A673 (cell line): ENCODE results near the gene TUFM. TPM values are rescaled to one million over a fixed set of nuclear protein-coding genes. Genes with fewer than 3 reads are reported as not detected.

Experiments
- Bru-seq: library from RNA; stranded (reverse); fragments of 400-500 nt; gene quantifications from one replicate; lab custom pipeline; 2021; lab: Mats Ljungman, UMichigan
- BruChase-seq, 2 experiments: library from RNA; stranded (reverse); fragments of 400-500 nt; gene quantifications; one replicate each; lab custom pipeline; 2021; lab: Mats Ljungman, UMichigan
- BruUV-seq: library from RNA; stranded (reverse); fragments of 400-500 nt; replicated peaks from 2 replicates; lab custom pipeline; 2021; lab: Mats Ljungman, UMichigan
- CTCF ChIA-PET: fragments of 300-600 bp; sonication (Branson Sonifier 250); formaldehyde crosslinking; loops from one replicate; lab custom pipeline; 2022; ENCODE audit warnings: antibody characterized with exemption; lab: Charles Lee
- POLR2A ChIA-PET: fragments of 300-600 bp; sonication (Branson Sonifier 250); formaldehyde crosslinking; loops from one replicate; lab custom pipeline; 2022; ENCODE audit warnings: antibody characterized with exemption; ENCODE audit not compliant: low non-redundant PET; lab: Charles Lee
- DNase-seq: peaks from one replicate; pipeline ENCODE4 v3.0.0-alpha.2; 2015; ENCODE audit warnings: low spot score
- H3K27ac ChIP-seq: fragments of 200-600 bp; sonication (generic); 2 replicates; pipeline ENCODE4 v1.5.1; 2016; ENCODE audit warnings: mixed run types, low read depth, mild to moderate bottlenecking, mixed read lengths, antibody characterized with exemption, low read length; ENCODE audit not compliant: poor library complexity, severe bottlenecking
- H3K27me3 ChIP-seq: fragments of 200-600 bp; sonication (generic); replicated peaks from 2 replicates; pipeline ENCODE4 v1.6.1; 2017; ENCODE audit warnings: mixed run types, low read depth, mild to moderate bottlenecking, mixed read lengths, antibody characterized with exemption, low read length; ENCODE audit not compliant: insufficient read depth, poor library complexity
- H3K36me3 ChIP-seq: fragments of 200-600 bp; sonication (generic); 2 replicates; pipeline ENCODE4 v1.6.1; 2016; ENCODE audit warnings: mixed run types, mild to moderate bottlenecking, mixed read lengths, antibody characterized with exemption, low read length; ENCODE audit not compliant: insufficient read depth, poor library complexity, severe bottlenecking
- H3K4me1 ChIP-seq: fragments of 200-600 bp; sonication (generic); 2 replicates; pipeline ENCODE4 v1.6.1; 2017; ENCODE audit warnings: mixed run types, mild to moderate bottlenecking, mixed read lengths, antibody characterized with exemption, low read length; ENCODE audit not compliant: insufficient read depth, poor library complexity, severe bottlenecking
- H3K4me3 ChIP-seq: fragments of 200-600 bp; sonication (generic); 2 replicates; pipeline ENCODE4 v1.5.1; 2016; ENCODE audit warnings: low read depth, mixed run types, mild to moderate bottlenecking, mixed read lengths, low read length; ENCODE audit not compliant: poor library complexity, severe bottlenecking
- H3K9me3 ChIP-seq: fragments of 200-600 bp; sonication (generic); 2 replicates; pipeline ENCODE4 v1.6.1; 2016; ENCODE audit warnings: mixed run types, low read depth, mild to moderate bottlenecking, mixed read lengths, antibody characterized with exemption, low read length; ENCODE audit not compliant: poor library complexity, severe bottlenecking
- EZH2 ChIP-seq: fragments of 200-600 bp; sonication (generic); IDR thresholded peaks from 2 replicates; pipeline ENCODE4 v1.6.1; 2017; ENCODE audit warnings: borderline replicate concordance, low read depth, mild to moderate bottlenecking, mixed read lengths, antibody characterized with exemption, low read length; ENCODE audit not compliant: poor library complexity, severe bottlenecking
- intact Hi-C: fragments of 100-400 bp; cut with micrococcal nuclease; formaldehyde crosslinking; loops from one replicate; pipeline ENCODE4 v1.10.0; 2022; ENCODE audit not compliant: unreplicated experiment
- long read RNA-seq: library from polyadenylated mRNA; stranded (forward); transcript quantifications from one replicate; pipeline ENCODE4 v2.0.0, GENCODE V29; 2022
- total RNA-seq: library from RNA; stranded (reverse); gene quantifications from 2 replicates; pipeline ENCODE4 v1.2.3, GENCODE V29; 2021
- TF ChIP-seq, protein P1 (sequence below): fragments of 300-800, 200-600 bp; sonication (generic); conservative IDR thresholded peaks from 2 replicates; pipeline ENCODE4 v1.5.1; 2017; ENCODE audit warnings: low read depth, mild to moderate bottlenecking, antibody characterized with exemption, low read length, moderate library complexity, mixed read lengths

Gene TUFM
- total RNA-seq (228 and 244 TPM in 2 replicates), Bru-seq, nascent RNA (percentile 83 among the genes with signal in this experiment), BruChase-seq, experiment 1, labeled RNA remaining after a 2-hour chase (percentile 81 among the genes with signal in this experiment), BruChase-seq, experiment 2, labeled RNA remaining after a 6-hour chase (percentile 95 among the genes with signal in this experiment)
- long read RNA-seq, transcript TUFM-201 (10 exons, 2,071 nt), result major isoform, 556 of 604 reads
- long read RNA-seq, partial matches to known transcripts, result 24 of 604 reads
- long read RNA-seq, other reads (novel, unspliced or antisense), result 24 of 604 reads

DNA sequence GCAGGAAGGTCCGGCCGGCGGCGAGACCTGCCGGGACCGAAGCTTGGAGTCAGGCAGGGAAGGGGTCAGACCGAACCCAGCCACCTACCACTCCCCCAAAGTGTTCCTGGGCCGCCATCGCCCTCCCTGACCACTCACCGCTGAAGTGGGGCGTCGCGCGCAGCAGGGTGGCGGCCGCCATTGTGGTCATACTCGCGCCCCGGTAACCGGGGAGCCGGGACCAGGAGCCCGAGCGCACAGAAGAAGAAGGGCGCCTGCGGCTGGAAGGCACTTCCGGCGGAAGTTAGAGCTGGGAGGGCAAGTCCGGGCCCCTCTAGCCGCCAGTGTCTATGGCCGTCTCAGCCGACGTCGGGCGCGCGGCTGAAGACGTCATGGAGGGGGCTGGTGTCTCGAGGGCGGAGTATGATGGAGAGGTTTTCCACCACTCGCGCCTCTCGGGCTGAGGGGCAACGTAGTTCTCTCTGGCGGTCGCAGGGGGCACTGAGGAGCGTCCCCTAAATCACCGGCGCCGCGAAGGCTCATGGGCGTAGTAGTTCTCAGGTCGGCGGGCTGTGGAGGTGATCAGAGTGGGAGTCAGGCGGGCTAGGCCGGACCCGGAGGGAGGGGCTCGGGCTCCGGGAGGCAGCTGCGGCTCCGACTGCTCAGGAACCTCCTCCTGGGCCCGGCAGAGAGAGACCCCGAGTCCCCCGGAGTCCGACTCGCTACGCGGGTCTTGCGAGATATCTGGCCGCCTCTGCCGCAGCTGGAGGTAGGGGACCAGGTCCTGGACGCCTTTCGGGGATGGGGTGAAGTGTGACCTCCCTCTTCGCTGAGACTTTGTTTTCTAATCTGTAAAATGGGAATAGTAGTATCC is at the start of gene TUFM:
Gene TUFM (minus strand): TSS at position 269 of the 853 bp plus-strand sequence. CDS start 79 bp downstream, at position 190.
- Histone ChIP-seq H3K36me3 (peaks cover 33% of the 10 kb centered on the region), H3K27me3 (no peaks in the 10 kb centered on the region), H3K4me1 (no peaks in the 10 kb centered on the region), H3K9me3 (no peaks in the 10 kb centered on the region), H3K4me3 (peak within 1 kb of the TSS; percentile 97), H3K27ac (peak within 1 kb of the TSS; percentile 82)
- POLR2A ChIA-PET, result interaction anchor here (0.6 kb wide), 1 partner anchor 693 kb away, joined by 6 read pairs; no protein-coding TSS in a partner anchor
- peak; percentile 99 for DNase-seq
- CTCF ChIA-PET, result interaction anchor here (1.1 to 1.4 kb wide), 2 partner anchors 17 to 99 kb away, joined by 3 to 4 read pairs; partner anchors contain the start of gene SH2B1
- no TSS peak for BruUV-seq
- intact Hi-C loops, result loop anchor here (1.0 kb wide), 2 partner anchors 17 to 22 kb away; partner anchors contain the start of gene SH2B1
- TF ChIP-seq, protein P1, sequence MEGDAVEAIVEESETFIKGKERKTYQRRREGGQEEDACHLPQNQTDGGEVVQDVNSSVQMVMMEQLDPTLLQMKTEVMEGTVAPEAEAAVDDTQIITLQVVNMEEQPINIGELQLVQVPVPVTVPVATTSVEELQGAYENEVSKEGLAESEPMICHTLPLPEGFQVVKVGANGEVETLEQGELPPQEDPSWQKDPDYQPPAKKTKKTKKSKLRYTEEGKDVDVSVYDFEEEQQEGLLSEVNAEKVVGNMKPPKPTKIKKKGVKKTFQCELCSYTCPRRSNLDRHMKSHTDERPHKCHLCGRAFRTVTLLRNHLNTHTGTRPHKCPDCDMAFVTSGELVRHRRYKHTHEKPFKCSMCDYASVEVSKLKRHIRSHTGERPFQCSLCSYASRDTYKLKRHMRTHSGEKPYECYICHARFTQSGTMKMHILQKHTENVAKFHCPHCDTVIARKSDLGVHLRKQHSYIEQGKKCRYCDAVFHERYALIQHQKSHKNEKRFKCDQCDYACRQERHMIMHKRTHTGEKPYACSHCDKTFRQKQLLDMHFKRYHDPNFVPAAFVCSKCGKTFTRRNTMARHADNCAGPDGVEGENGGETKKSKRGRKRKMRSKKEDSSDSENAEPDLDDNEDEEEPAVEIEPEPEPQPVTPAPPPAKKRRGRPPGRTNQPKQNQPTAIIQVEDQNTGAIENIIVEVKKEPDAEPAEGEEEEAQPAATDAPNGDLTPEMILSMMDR, result peak; percentile 86
- TF ChIP-seq EZH2, result no peak

DNA sequence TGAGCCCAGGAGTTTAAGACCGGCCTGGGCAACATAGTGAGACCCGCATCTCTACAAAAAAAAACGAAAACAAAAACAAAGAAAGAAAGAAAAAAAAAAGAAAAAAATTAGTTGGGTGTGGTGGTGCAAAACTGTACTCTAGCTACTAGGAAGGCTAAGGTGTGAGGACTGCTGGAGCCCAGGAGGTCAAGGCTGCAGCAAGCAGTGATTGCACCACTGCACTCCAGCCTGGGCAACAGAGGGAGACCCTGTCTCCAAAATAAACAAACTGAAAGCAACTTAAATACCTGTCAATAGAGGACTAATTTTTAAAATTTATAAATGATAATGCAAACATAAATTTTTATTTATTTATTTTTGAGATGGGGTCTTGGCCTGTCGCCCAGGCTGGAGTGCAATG is 49.5 kb upstream of the TUFM start:
- no peaks in the 10 kb centered on the region for H3K9me3 ChIP-seq
- no peaks in the 10 kb centered on the region for H3K36me3 ChIP-seq
- no peaks in the 10 kb centered on the region for H3K27me3 ChIP-seq
- TF ChIP-seq, protein P1, result no peak
- no peak for TF ChIP-seq EZH2
- no peak overlapping the region for H3K4me3 ChIP-seq
- ChIA-PET CTCF (no interaction called here), POLR2A (no interaction called here)
- H3K4me1 ChIP-seq, result no peaks in the 10 kb centered on the region
- intact Hi-C loops, result no loop called here
- no peak overlapping the region for H3K27ac ChIP-seq
- no TSS peak for BruUV-seq
- no peak for DNase-seq

DNA sequence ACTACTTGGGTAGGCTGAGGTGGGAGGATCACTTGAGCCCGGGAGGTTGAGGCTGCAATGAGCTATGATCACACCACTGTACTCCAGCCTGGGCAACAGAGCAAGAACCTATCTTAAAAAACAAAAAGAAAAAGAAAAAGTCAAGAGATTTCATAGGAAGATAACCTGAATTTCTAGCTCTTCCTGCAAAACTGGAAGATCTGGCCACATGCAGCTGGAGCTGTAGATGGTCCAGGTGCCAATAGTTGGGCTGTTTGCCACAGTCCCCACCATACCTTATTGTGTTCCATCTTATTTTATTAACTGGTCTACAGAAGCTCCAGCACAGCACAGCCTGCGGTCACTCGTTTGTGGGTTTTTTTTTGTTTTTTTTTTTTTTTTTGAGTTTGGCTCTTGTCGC is 47.1 kb upstream of the TUFM start:
- Histone ChIP-seq H3K9me3 (no peaks in the 10 kb centered on the region), H3K36me3 (no peaks in the 10 kb centered on the region), H3K4me1 (no peaks in the 10 kb centered on the region), H3K27ac (no peak overlapping the region), H3K27me3 (no peaks in the 10 kb centered on the region), H3K4me3 (no peak overlapping the region)
- no TSS peak for BruUV-seq
- TF ChIP-seq EZH2, result no peak
- TF ChIP-seq, protein P1, result no peak
- POLR2A ChIA-PET, result no interaction called here
- intact Hi-C loops, result no loop called here
- CTCF ChIA-PET, result interaction anchor here (0.6 kb wide), 1 partner anchor 74 kb away, joined by 3 read pairs; no protein-coding TSS in a partner anchor
- no peak for DNase-seq
